GM23248 (cell line): ENCODE measurements around the gene ATP5ME. TPM values are rescaled to one million over a fixed set of nuclear protein-coding genes. Genes with fewer than 3 reads are reported as not detected.

Experiments
- DNase-seq: peaks from one replicate; pipeline ENCODE4 v3.0.0-alpha.2; 2015
- H2AFZ ChIP-seq: fragments of 200-600 bp; sonication (generic); 2 replicates; pipeline ENCODE4 v1.6.1; 2016; ENCODE audit warnings: antibody characterized with exemption
- H3F3A ChIP-seq: fragments of 200-600 bp; sonication (generic); 2 replicates; pipeline ENCODE4 v1.6.1; 2016; ENCODE audit warnings: mild to moderate bottlenecking, antibody characterized with exemption, mixed run types; ENCODE audit not compliant: insufficient read depth
- H3K27ac ChIP-seq: fragments of 200-600 bp; sonication (generic); 2 replicates; pipeline ENCODE4 v1.5.1; 2016; ENCODE audit warnings: mild to moderate bottlenecking
- H3K27me3 ChIP-seq: fragments of 200-600 bp; sonication (generic); replicated peaks from 2 replicates; pipeline ENCODE4 v1.6.1; 2016; ENCODE audit warnings: mild to moderate bottlenecking; ENCODE audit not compliant: insufficient read depth
- H3K36me3 ChIP-seq: fragments of 200-600 bp; sonication (generic); 2 replicates; pipeline ENCODE4 v1.6.1; 2016; ENCODE audit warnings: low read depth, mild to moderate bottlenecking
- H3K4me1 ChIP-seq: fragments of 200-600 bp; sonication (generic); 2 replicates; pipeline ENCODE4 v1.6.1; 2016; ENCODE audit warnings: mild to moderate bottlenecking; ENCODE audit not compliant: insufficient read depth
- H3K4me2 ChIP-seq: fragments of 200-600 bp; sonication (generic); one replicate; pipeline ENCODE4 v1.6.1; 2016; ENCODE audit warnings: mild to moderate bottlenecking; ENCODE audit not compliant: unreplicated experiment
- H3K4me3 ChIP-seq: fragments of 200-600 bp; sonication (generic); 2 replicates; pipeline ENCODE4 v1.5.1; 2016; ENCODE audit warnings: mild to moderate bottlenecking
- H3K79me2 ChIP-seq: fragments of 200-600 bp; sonication (generic); 2 replicates; pipeline ENCODE4 v1.6.1; 2016; ENCODE audit warnings: mild to moderate bottlenecking; ENCODE audit not compliant: insufficient read depth
- H3K9ac ChIP-seq: fragments of 200-600 bp; sonication (generic); 2 replicates; pipeline ENCODE4 v1.6.1; 2016; ENCODE audit warnings: mild to moderate bottlenecking
- H3K9me2 ChIP-seq: fragments of 200-600 bp; sonication (generic); 2 replicates; pipeline ENCODE4 v1.6.1; 2016; ENCODE audit warnings: mixed run types, mild to moderate bottlenecking, moderate library complexity; ENCODE audit not compliant: insufficient read depth
- H3K9me3 ChIP-seq: fragments of 200-600 bp; sonication (generic); one replicate; pipeline ENCODE4 v1.6.1; 2017; ENCODE audit warnings: low read depth
- H4K20me1 ChIP-seq: fragments of 200-600 bp; sonication (generic); 2 replicates; pipeline ENCODE4 v1.6.0; 2016; ENCODE audit not compliant: insufficient read depth
- EZH2 ChIP-seq: fragments of 200-600 bp; sonication (generic); IDR thresholded peaks from 2 replicates; pipeline ENCODE4 v1.6.1; 2018; ENCODE audit warnings: antibody characterized with exemption, mild to moderate bottlenecking; ENCODE audit not compliant: insufficient read depth, poor library complexity, severe bottlenecking
- EZH2phosphoT487 ChIP-seq: fragments of 200-600 bp; sonication (generic); IDR thresholded peaks from 2 replicates; pipeline ENCODE4 v1.6.1; 2018; ENCODE audit warnings: antibody characterized with exemption, moderate library complexity, mild to moderate bottlenecking, low read depth; ENCODE audit not compliant: insufficient read depth
- WGBS, 2 experiments: methylation state at CpG; one replicate each; pipeline ENCODE4 v1.1.6; 2015 to 2017; ENCODE audit warnings: low lambda C conversion rate in 2 of 2, low coverage in 1 of 2; ENCODE audit errors: missing lambda C conversion rate in 2 of 2; 5-methylcytosine and 5-hydroxymethylcytosine counted together
- in situ Hi-C: fragments of 300-500 bp; cut with MboI; formaldehyde crosslinking; loops from 2 replicates; pipeline ENCODE4 v1.15.0; 2020
- polyA plus RNA-seq: library from polyadenylated mRNA; unstranded; fragments of >200 nt; fragmentation: Nextera tagmentation; extraction: Ambion mirVana; gene quantifications from 2 replicates; pipeline ENCODE4 v1.2.1, GENCODE V29; 2016
- total RNA-seq: library from RNA; depleted of rRNA; stranded (reverse); fragments of >200 nt; shearing (Covaris generic); gene quantifications from 2 replicates; pipeline ENCODE4 v1.2.3, GENCODE V29; 2014; rRNA removed

Gene ATP5ME
- total and polyA plus RNA-seq, 2 experiments from 2014 or later: 26.3 to 478 TPM

GRCh38 chr4:624705-625590, 49.1 kb downstream of the ATP5ME start, which contains the start of gene PDE6B:
TSS of gene PDE6B (plus strand) at chr4:625573. CDS start at chr4:625627, 54 bp downstream.
- Histone ChIP-seq H4K20me1 (no peaks in the 10 kb centered on the region), H3K4me3 (no peak within 1 kb of the TSS), H3K27me3 (0 out of 2 replicates have a peak, but pooled peaks cover 8% of the 10 kb centered on the region), H3K27ac (no peak within 1 kb of the TSS), H3K4me1 (no peaks in the 10 kb centered on the region), H3K36me3 (no peaks in the 10 kb centered on the region), H3K9me3 (no peaks in the 10 kb centered on the region), H3K79me2 (no peaks in the 10 kb centered on the region), H3F3A (0 out of 2 replicates have a peak, but pooled peaks cover 9% of the 10 kb centered on the region), H3K9me2 (no peaks in the 10 kb centered on the region), H2AFZ (no peak within 1 kb of the TSS), H3K9ac (no peak within 1 kb of the TSS), H3K4me2 (no peak within 1 kb of the TSS)
- in situ Hi-C loops: no loop called here
- WGBS, 2 experiments: 41 to 44% methylated on average over 21 of the region's 21 CpGs
- DNase-seq: no peak
- TF ChIP-seq EZH2phosphoT487 (no peak), EZH2 (no peak)

- Histone ChIP-seq H3K4me1 (no peaks in the 10 kb centered on the region), H4K20me1 (no peaks in the 10 kb centered on the region), H3K9me3 (no peaks in the 10 kb centered on the region), H3K79me2 (no peaks in the 10 kb centered on the region), H3K9me2 (no peaks in the 10 kb centered on the region), H3F3A (0 out of 2 replicates have a peak, but pooled peaks cover 9% of the 10 kb centered on the region), H3K4me3 (no peak overlapping the region), H3K27ac (no peak overlapping the region), H3K27me3 (0 out of 2 replicates have a peak, but pooled peaks cover 8% of the 10 kb centered on the region), H3K36me3 (no peaks in the 10 kb centered on the region), H3K9ac (no peak overlapping the region), H2AFZ (no peak overlapping the region), H3K4me2 (no peak overlapping the region)
- WGBS, 2 experiments: 32 to 40% methylated on average over 18 to 29 of the region's 29 CpGs
- DNase-seq: peak; percentile 13
- in situ Hi-C loops: no loop called here
- TF ChIP-seq EZH2 (no peak), EZH2phosphoT487 (no peak)
These were observed 50.0 kb downstream of the ATP5ME start for GRCh38 chr4:623914-624566.

GRCh38 chr4:622996-623913, 50.8 kb downstream of the ATP5ME start:
- Histone ChIP-seq H2AFZ (no peak overlapping the region), H3K4me3 (no peak overlapping the region), H3K4me1 (no peaks in the 10 kb centered on the region), H3F3A (0 out of 2 replicates have a peak, but pooled peaks cover 9% of the 10 kb centered on the region), H3K36me3 (no peaks in the 10 kb centered on the region), H3K4me2 (no peak overlapping the region), H3K27me3 (0 out of 2 replicates have a peak, but pooled peaks cover 8% of the 10 kb centered on the region), H4K20me1 (no peaks in the 10 kb centered on the region), H3K9me3 (no peaks in the 10 kb centered on the region), H3K27ac (no peak overlapping the region), H3K9ac (no peak overlapping the region), H3K9me2 (no peaks in the 10 kb centered on the region), H3K79me2 (no peaks in the 10 kb centered on the region)
- in situ Hi-C loops: no loop called here
- DNase-seq: no peak
- WGBS, 2 experiments: 67 to 70% methylated on average over 18 to 24 of the region's 24 CpGs
- TF ChIP-seq EZH2 (no peak), EZH2phosphoT487 (no peak)

Other genes starting within 250 kb of the ATP5ME start
- 7.8 and 10.7 TPM in 2 replicates for gene ZNF721, start 175.1 kb downstream of the ATP5ME start, total RNA-seq
- 10.6 TPM in 2 replicates for gene ZNF721, start 175.1 kb downstream of the ATP5ME start, polyA plus RNA-seq
- gene PIGG, start 175.1 kb downstream of the ATP5ME start, total RNA-seq: 39.8 and 47.8 TPM in 2 replicates
- gene PIGG, start 175.1 kb downstream of the ATP5ME start, polyA plus RNA-seq: 51.2 and 53.8 TPM in 2 replicates
- not detected in 2 replicates for gene TMEM271, start 98.0 kb downstream of the ATP5ME start, total RNA-seq
- not detected in 2 replicates for gene TMEM271, start 98.0 kb downstream of the ATP5ME start, polyA plus RNA-seq
- gene PDE6B, start 48.7 kb downstream of the ATP5ME start, total RNA-seq: 0.11 and 0.13 TPM in 2 replicates
- 0.14 TPM in 1 of 2 replicates, not detected in the other for gene PDE6B, start 48.7 kb downstream of the ATP5ME start, polyA plus RNA-seq
- gene MYL5, start 266 bp upstream of the ATP5ME start, total RNA-seq: 14.9 and 21.9 TPM in 2 replicates
- 24.5 and 29.3 TPM in 2 replicates for gene MYL5, start 266 bp upstream of the ATP5ME start, polyA plus RNA-seq
- gene SLC49A3, start 14.9 kb upstream of the ATP5ME start, total RNA-seq: 9.1 and 12.5 TPM in 2 replicates
- 5.2 and 5.3 TPM in 2 replicates for gene SLC49A3, start 14.9 kb upstream of the ATP5ME start, polyA plus RNA-seq
- gene PCGF3, start 31.6 kb upstream of the ATP5ME start, total RNA-seq: 26.0 and 36.9 TPM in 2 replicates
- gene PCGF3, start 31.6 kb upstream of the ATP5ME start, polyA plus RNA-seq: 21.0 TPM in 2 replicates
- gene CPLX1, start 151.9 kb upstream of the ATP5ME start, total RNA-seq: not detected in 2 replicates
- not detected in 2 replicates for gene CPLX1, start 151.9 kb upstream of the ATP5ME start, polyA plus RNA-seq